Activated B cell treated with CpG ODN at 0.5 μM for 24 hours (primary cell): ENCODE data around the gene NBAS. TPM values are rescaled to one million over a fixed set of nuclear protein-coding genes. Genes with fewer than 3 reads are reported as not detected.
A peak's percentile ranks its signal among the peaks of the same experiment; 100 is the strongest.

Source experiments
- ATAC-seq: fragments of 200-7000 bp; cut with Tn5 transposase; one replicate; pipeline ENCODE4 v1.10.0; 2021; ENCODE audit warnings: low read depth, mild to moderate bottlenecking, moderate library complexity
- CTCF ChIA-PET: fragments of 350-600 bp; sonication (Branson Sonifier 250); formaldehyde crosslinking; loops from one replicate; lab custom pipeline; 2021; ENCODE audit warnings: antibody characterized with exemption; lab: Charles Lee
- POLR2A ChIA-PET: fragments of 350-600 bp; sonication (Branson Sonifier 250); formaldehyde crosslinking; loops from one replicate; lab custom pipeline; 2021; ENCODE audit warnings: antibody characterized with exemption; lab: Charles Lee
- DNase-seq: peaks from one replicate; pipeline ENCODE4 v3.0.0; 2022
- H3K27ac Mint-ChIP-seq: one replicate; pipeline ENCODE4 v1.8.0; 2020; ENCODE audit warnings: mixed read lengths
- H3K27me3 Mint-ChIP-seq: one replicate; pipeline ENCODE4 v1.8.0; 2021; ENCODE audit warnings: mixed read lengths
- H3K36me3 Mint-ChIP-seq: one replicate; pipeline ENCODE4 v1.8.0; 2021; ENCODE audit warnings: low read depth, mixed read lengths
- H3K4me1 Mint-ChIP-seq: one replicate; pipeline ENCODE4 v1.8.0; 2021; ENCODE audit warnings: mixed read lengths
- H3K4me3 Mint-ChIP-seq: one replicate; pipeline ENCODE4 v1.8.0; 2020; ENCODE audit warnings: mild to moderate bottlenecking, mixed read lengths
- H3K9me3 Mint-ChIP-seq: one replicate; pipeline ENCODE4 v1.8.0; 2020; ENCODE audit warnings: mixed read lengths
- CTCF ChIP-seq: fragments of 200-600 bp; IDR thresholded peaks from one replicate; pipeline ENCODE4 v1.8.0; 2022; ENCODE audit warnings: antibody characterized with exemption, mild to moderate bottlenecking
- intact Hi-C: fragments of 100-400 bp; cut with micrococcal nuclease; formaldehyde crosslinking; loops from one replicate; pipeline ENCODE4 v1.15.1; 2024
- total RNA-seq: library from RNA; stranded (reverse); gene quantifications from 2 replicates; pipeline ENCODE4 v1.2.3, GENCODE V29; 2022

The NBAS gene
- total RNA-seq, 1 donor from 2014 or later, result 40.1 TPM

GRCh38 chr2:15591692-15592463, 30.7 kb upstream of the NBAS start, which contains the start of gene DDX1:
DDX1 (plus strand) TSS chr2:15591868; CDS start chr2:15591934, 66 bp downstream.
- no peaks in the 10 kb centered on the region for H3K9me3 Mint-ChIP-seq
- intact Hi-C loops, result loop anchor here (1.0 kb wide), 2 partner anchors 31 to 450 kb away; partner anchors contain the start of gene NBAS
- TF ChIP-seq CTCF, result no peak
- DNase-seq (peak; percentile 83), ATAC-seq (peak; percentile 93)
- H3K27ac Mint-ChIP-seq, result peak within 1 kb of the TSS; percentile 91
- peaks cover 29% of the 10 kb centered on the region for H3K4me1 Mint-ChIP-seq
- H3K4me3 Mint-ChIP-seq, result peak within 1 kb of the TSS; percentile 95
- H3K36me3 Mint-ChIP-seq, result peaks cover 25% of the 10 kb centered on the region
- no peaks in the 10 kb centered on the region for H3K27me3 Mint-ChIP-seq
- ChIA-PET POLR2A (interaction anchor here (1.6 to 2.0 kb wide), 2 partner anchors 15 to 31 kb away, joined by 5 to 19 read pairs; partner anchors contain the start of gene NBAS), CTCF (interaction anchor here (5.2 kb wide), 1 partner anchor 14 kb away, joined by 29 read pairs; no protein-coding TSS in a partner anchor)

- DNase-seq (no peak), ATAC-seq (no peak)
- intact Hi-C loops, result loop anchor here (1.0 kb wide), 2 partner anchors 30 to 449 kb away; partner anchors contain the start of gene NBAS
- Mint-ChIP-seq H3K9me3 (no peaks in the 10 kb centered on the region), H3K27me3 (no peaks in the 10 kb centered on the region), H3K36me3 (peaks cover 21% of the 10 kb centered on the region), H3K4me1 (peaks cover 29% of the 10 kb centered on the region), H3K4me3 (peak overlapping the region; percentile 95), H3K27ac (peak overlapping the region; percentile 91)
- no peak for TF ChIP-seq CTCF
- ChIA-PET POLR2A (interaction anchor here (1.6 to 2.0 kb wide), 2 partner anchors 14 to 31 kb away, joined by 5 to 19 read pairs; partner anchors contain the start of gene NBAS), CTCF (interaction anchor here (5.2 kb wide), 1 partner anchor 13 kb away, joined by 29 read pairs; no protein-coding TSS in a partner anchor)
Observed at GRCh38 chr2:15591373-15591691, 30.2 kb upstream of the NBAS start.

GRCh38 chr2:15588329-15588919, 27.3 kb upstream of the NBAS start:
- ChIA-PET CTCF (interaction anchor here (1.2 to 5.2 kb wide), 2 partner anchors 10 to 23 kb away, joined by 3 to 29 read pairs; no protein-coding TSS in a partner anchor), POLR2A (no interaction called here)
- peaks cover 6% of the 10 kb centered on the region for H3K36me3 Mint-ChIP-seq
- no peak for TF ChIP-seq CTCF
- H3K4me3 Mint-ChIP-seq, result no peak overlapping the region
- H3K4me1 Mint-ChIP-seq, result peaks cover 20% of the 10 kb centered on the region
- no peak overlapping the region for H3K27ac Mint-ChIP-seq
- H3K9me3 Mint-ChIP-seq, result no peaks in the 10 kb centered on the region
- H3K27me3 Mint-ChIP-seq, result peaks cover 5% of the 10 kb centered on the region
- intact Hi-C loops, result no loop called here
- ATAC-seq (no peak), DNase-seq (no peak)

- DNase-seq (no peak), ATAC-seq (no peak)
- Mint-ChIP-seq H3K27me3 (peaks cover 5% of the 10 kb centered on the region), H3K4me1 (peaks cover 13% of the 10 kb centered on the region), H3K36me3 (no peaks in the 10 kb centered on the region), H3K4me3 (no peak overlapping the region), H3K27ac (no peak overlapping the region), H3K9me3 (no peaks in the 10 kb centered on the region)
- TF ChIP-seq CTCF, result no peak
- ChIA-PET POLR2A (no interaction called here), CTCF (interaction anchor here (1.0 kb wide), 1 partner anchor 8 kb away, joined by 3 read pairs; no protein-coding TSS in a partner anchor)
- intact Hi-C loops, result no loop called here
Observed at GRCh38 chr2:15584767-15585469, 23.8 kb upstream of the NBAS start.
